Right ventricle myocardium superior (tissue), 1 donor: ENCODE results near the gene RNF4. TPM values are rescaled to one million over a fixed set of nuclear protein-coding genes. Genes with fewer than 3 reads are reported as not detected.
"Not testable (repeated sequence)": the region's sequence is repeated elsewhere in the genome, so short reads cannot be mapped to it uniquely, and the experiment has no call there.

Experiments used
- ATAC-seq: fragments of 200-7000 bp; cut with Tn5 transposase; one replicate; pipeline ENCODE4 v1.9.1; 2020; ENCODE audit warnings: mild to moderate bottlenecking; ENCODE audit not compliant: poor library complexity
- DNase-seq: peaks from one replicate; pipeline ENCODE4 v3.0.0-alpha.2; 2020
- intact Hi-C: fragments of 100-400 bp; cut with DNase I; formaldehyde crosslinking; loops from one replicate; pipeline ENCODE4 v1.11.2; 2022
- total RNA-seq: library from RNA; stranded (reverse); fragmentation: NEBNext Ultra II Directional; extraction: Animal tissue kit (Norgen Biotek cat#: 25700); gene quantifications from one replicate; pipeline ENCODE4 v1.2.1, GENCODE V29; 2021
- donor health status: DM: no; HTN: yes; CAD: no; lungs with severe emphysema.

Gene RNF4
- total RNA-seq, 1 donor from 2014 or later, result 22.3 TPM

- ATAC-seq (no peak), DNase-seq (no peak)
- intact Hi-C loops, result no loop called here
These were observed 18.4 kb upstream of the RNF4 start for GRCh38 chr4:2450394-2451035.

GRCh38 chr4:2451036-2451520, 17.8 kb upstream of the RNF4 start:
- intact Hi-C loops, result no loop called here
- DNase-seq (no peak), ATAC-seq (no peak)

- intact Hi-C loops, result no loop called here
- ATAC-seq (no peak), DNase-seq (no peak)
These were observed 16.8 kb upstream of the RNF4 start for GRCh38 chr4:2451821-2452785.

GRCh38 chr4:2457481-2458295, 11.2 kb upstream of the RNF4 start:
- no peak for ATAC-seq
- intact Hi-C loops, result no loop called here

GRCh38 chr4:2458546-2459491, 10.1 kb upstream of the RNF4 start:
- ATAC-seq, result no peak
- DNase-seq, result no peak
- intact Hi-C loops, result no loop called here

More at GRCh38 chr4:2457481-2458295, 11.2 kb upstream of the RNF4 start:
- no peak for DNase-seq

- intact Hi-C loops, result loop anchor here (5.0 kb wide), 1 partner anchor 242 kb away; no protein-coding TSS in a partner anchor
- ATAC-seq (no peak), DNase-seq (no peak)
These were observed 9.1 kb upstream of the RNF4 start for GRCh38 chr4:2459589-2460349.

- intact Hi-C loops, result loop anchor here (5.0 kb wide), 1 partner anchor 244 kb away; no protein-coding TSS in a partner anchor
- ATAC-seq (no peak), DNase-seq (no peak)
These were observed 7.5 kb upstream of the RNF4 start for GRCh38 chr4:2461246-2461960.

GRCh38 chr4:2462218-2462991, 6.5 kb upstream of the RNF4 start:
- intact Hi-C loops, result loop anchor here (5.0 kb wide), 1 partner anchor 245 kb away; no protein-coding TSS in a partner anchor
- ATAC-seq, result peak; percentile 96
- DNase-seq, result peak; percentile 77

- ATAC-seq, result no peak
- DNase-seq, result no peak
- intact Hi-C loops, result loop anchor here (5.0 kb wide), 1 partner anchor 246 kb away; no protein-coding TSS in a partner anchor
These were observed 5.7 kb upstream of the RNF4 start for GRCh38 chr4:2462992-2463762.

- intact Hi-C loops, result no loop called here
- ATAC-seq, result no peak
- DNase-seq, result peak; percentile 34
These were observed 3.9 kb upstream of the RNF4 start for GRCh38 chr4:2465032-2465431.

- ATAC-seq, DNase-seq, intact Hi-C loops: not testable (repeated sequence)
These were observed 3.4 kb upstream of the RNF4 start for GRCh38 chr4:2465544-2465943.

- ATAC-seq (peak; percentile 44), DNase-seq (peak; percentile 74)
- intact Hi-C loops, result no loop called here
These were observed 482 bp downstream of the RNF4 start for GRCh38 chr4:2469192-2469984.

- intact Hi-C loops, result no loop called here
- DNase-seq, result no peak
- no peak for ATAC-seq
These were observed 1.9 kb downstream of the RNF4 start for GRCh38 chr4:2470791-2471190.

- DNase-seq, result no peak
- intact Hi-C loops, result no loop called here
- ATAC-seq, result no peak
These were observed 3.3 kb downstream of the RNF4 start for GRCh38 chr4:2472187-2472586.
